Astrocyte (in vitro differentiated cells and primary cell): Measurements from ENCODE around the gene SDR39U1.

Experiments
- CTCF ChIP-seq: IDR thresholded peaks from 2 replicates; pipeline ENCODE4 v1.5.1; 2011; ENCODE audit warnings: low read depth, mild to moderate bottlenecking, inconsistent platforms, low read length, moderate library complexity; ENCODE audit not compliant: insufficient read depth
- EZH2 ChIP-seq: IDR thresholded peaks from 2 replicates; pipeline ENCODE4 v1.6.1; 2012; ENCODE audit warnings: mild to moderate bottlenecking, low read length, inconsistent platforms; ENCODE audit not compliant: insufficient read depth

DNA sequence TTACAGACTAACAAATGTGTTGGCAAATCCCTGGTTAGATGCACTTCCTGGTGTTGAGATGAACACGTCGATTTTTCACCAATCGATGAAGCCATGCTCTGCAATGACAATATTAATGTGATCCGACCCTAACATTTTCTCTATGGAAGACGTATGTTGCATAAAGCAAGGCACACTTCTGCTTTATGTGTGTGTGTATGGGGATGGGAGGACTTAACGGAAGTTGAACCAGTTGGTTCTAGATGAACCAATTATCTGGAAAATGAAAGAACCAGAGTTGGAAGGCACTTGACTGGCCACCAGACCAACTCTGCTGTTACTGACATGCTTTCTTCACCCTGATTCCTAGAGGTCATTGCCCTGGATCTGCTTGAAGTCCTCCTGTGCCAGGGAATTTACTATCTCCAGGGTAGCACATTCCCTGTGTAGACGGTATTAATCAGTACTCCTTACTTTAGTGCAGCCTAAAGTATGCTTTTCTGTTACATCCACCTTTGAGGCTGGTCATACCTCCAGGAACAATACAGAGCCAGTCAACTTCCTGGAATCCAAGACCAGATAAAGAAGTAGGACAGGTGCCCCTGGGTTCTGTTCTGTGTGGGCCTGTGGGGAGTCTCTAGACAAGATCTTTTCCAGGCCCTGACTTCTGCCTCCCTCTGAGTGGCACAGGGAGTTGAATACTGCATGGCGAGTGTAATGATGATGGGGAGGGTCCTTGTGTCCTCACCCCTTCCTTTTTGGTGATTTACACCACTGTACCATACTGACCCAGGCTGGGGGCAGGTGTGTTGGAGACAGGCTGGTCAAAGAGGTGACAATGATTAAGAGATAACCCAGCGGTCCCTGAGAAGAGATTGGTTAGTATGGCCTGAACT, 4.1 kb downstream of the SDR39U1 start:
- TF ChIP-seq CTCF (no peak), EZH2 (no peak)
